ENCODE data around the gene PRDM15.

- TF ChIP-seq EZH2 (IDR thresholded peaks at IDR 0.05; ENCODE audit: low read length) (no peak), CTCF (optimal IDR thresholded peaks at IDR 0.05 in 1 of 3, IDR thresholded peaks at IDR 0.05 in 1 of 3, conservative IDR thresholded peaks at IDR 0.05 in 1 of 3; ENCODE audit: extremely low read depth in 1 of 3, insufficient read depth in 2 of 3, low read length in 3 of 3) (no peak)
These were observed 75.8 kb downstream of the PRDM15 start for GRCh38 chr21:41803316-41803715.
